ENCODE measurements around the gene PHF21B. TPM values are rescaled to one million over a fixed set of nuclear protein-coding genes. Genes with fewer than 3 reads are reported as not detected.
"Not testable (repeated sequence)": the region's sequence is repeated elsewhere in the genome, so short reads cannot be mapped to it uniquely, and the experiment has no call there.

PHF21B gene
- total RNA-seq, 1 donor from 2014 or later = 1.6 TPM

GRCh38 chr22:44971651-44972362, 38.0 kb downstream of the PHF21B start:
- DNase-seq (ENCODE audit: low spot score) (no peak), ATAC-seq (no peak)
- intact Hi-C loops (cut with DNase I) = loop anchor here (10.0 kb wide), 1 partner anchor 643 kb away; no protein-coding TSS in a partner anchor

GRCh38 chr22:44970291-44970690, 39.5 kb downstream of the PHF21B start:
- no peak for DNase-seq (ENCODE audit: low spot score)
- ATAC-seq = no peak
- intact Hi-C loops (cut with DNase I) = loop anchor here (10.0 kb wide), 1 partner anchor 645 kb away; no protein-coding TSS in a partner anchor

- intact Hi-C loops (cut with DNase I) = loop anchor here (10.0 kb wide), 1 partner anchor 645 kb away; no protein-coding TSS in a partner anchor
- no peak for DNase-seq (ENCODE audit: low spot score)
- ATAC-seq = no peak
Measured at GRCh38 chr22:44969817-44970216, 40.0 kb downstream of the PHF21B start.

GRCh38 chr22:44968736-44969135, 41.1 kb downstream of the PHF21B start:
- intact Hi-C loops (cut with DNase I) = no loop called here
- ATAC-seq (no peak), DNase-seq (ENCODE audit: low spot score) (no peak)

- intact Hi-C loops (cut with DNase I) = no loop called here
- ATAC-seq = no peak
- DNase-seq (ENCODE audit: low spot score) = no peak
Measured at GRCh38 chr22:44965171-44965570, 44.6 kb downstream of the PHF21B start.

- intact Hi-C loops (cut with DNase I) = no loop called here
- DNase-seq (ENCODE audit: low spot score) = no peak
- ATAC-seq = no peak
Measured at GRCh38 chr22:44964722-44965078, 45.1 kb downstream of the PHF21B start.

GRCh38 chr22:44963832-44964721, 45.7 kb downstream of the PHF21B start:
- ATAC-seq (no peak), DNase-seq (ENCODE audit: low spot score) (no peak)
- intact Hi-C loops (cut with DNase I) = no loop called here

- intact Hi-C loops (cut with DNase I) = no loop called here
- ATAC-seq (no peak), DNase-seq (ENCODE audit: low spot score) (no peak)
Measured at GRCh38 chr22:44962741-44963454, 46.9 kb downstream of the PHF21B start.

GRCh38 chr22:44961682-44962081, 48.1 kb downstream of the PHF21B start:
- intact Hi-C loops (cut with DNase I); ATAC-seq; DNase-seq (ENCODE audit: low spot score): not testable (repeated sequence)

GRCh38 chr22:44956840-44957767, 52.7 kb downstream of the PHF21B start:
- no peak for ATAC-seq
- DNase-seq (ENCODE audit: low spot score) = no peak
- intact Hi-C loops (cut with DNase I) = no loop called here

GRCh38 chr22:44955102-44955501, 54.7 kb downstream of the PHF21B start:
- intact Hi-C loops (cut with DNase I) = no loop called here
- ATAC-seq (no peak), DNase-seq (ENCODE audit: low spot score) (no peak)

GRCh38 chr22:44954149-44954548, 55.7 kb downstream of the PHF21B start:
- no peak for DNase-seq (ENCODE audit: low spot score)
- intact Hi-C loops (cut with DNase I) = no loop called here
- no peak for ATAC-seq

GRCh38 chr22:44952863-44953746, 56.7 kb downstream of the PHF21B start:
- intact Hi-C loops (cut with DNase I) = no loop called here
- DNase-seq (ENCODE audit: low spot score) = no peak
- ATAC-seq = no peak

GRCh38 chr22:44951510-44951816, 58.3 kb downstream of the PHF21B start:
- intact Hi-C loops (cut with DNase I) = no loop called here
- DNase-seq (ENCODE audit: low spot score) (no peak), ATAC-seq (no peak)

- DNase-seq (ENCODE audit: low spot score) = no peak
- intact Hi-C loops (cut with DNase I) = no loop called here
- no peak for ATAC-seq
Measured at GRCh38 chr22:44950806-44951509, 58.8 kb downstream of the PHF21B start.

GRCh38 chr22:44947846-44948245, 62.0 kb downstream of the PHF21B start:
- intact Hi-C loops (cut with DNase I) = no loop called here
- no peak for ATAC-seq

GRCh38 chr22:44947049-44947448, 62.8 kb downstream of the PHF21B start:
- no peak for ATAC-seq
- intact Hi-C loops (cut with DNase I) = no loop called here
- DNase-seq (ENCODE audit: low spot score) = no peak

More at GRCh38 chr22:44947846-44948245, 62.0 kb downstream of the PHF21B start:
- no peak for DNase-seq (ENCODE audit: low spot score)

All from sciatic nerve (tissue), 2 donors.